NCI-H2107 treated with DMSO at 0.1 percent for 48 hours (cell line): ENCODE results near the gene RPS6KA2.
A peak's percentile ranks its signal among the peaks of the same experiment; 100 is the strongest.
"Not testable (repeated sequence)": the region's sequence is repeated elsewhere in the genome, so short reads cannot be mapped to it uniquely, and the experiment has no call there.

Source experiments
- DNase-seq: peaks from one replicate; lab custom pipeline; 2025; ENCODE audit not compliant: unreplicated experiment; lab: John Stamatoyannopoulos, UW

Gene RPS6KA2

DNA sequence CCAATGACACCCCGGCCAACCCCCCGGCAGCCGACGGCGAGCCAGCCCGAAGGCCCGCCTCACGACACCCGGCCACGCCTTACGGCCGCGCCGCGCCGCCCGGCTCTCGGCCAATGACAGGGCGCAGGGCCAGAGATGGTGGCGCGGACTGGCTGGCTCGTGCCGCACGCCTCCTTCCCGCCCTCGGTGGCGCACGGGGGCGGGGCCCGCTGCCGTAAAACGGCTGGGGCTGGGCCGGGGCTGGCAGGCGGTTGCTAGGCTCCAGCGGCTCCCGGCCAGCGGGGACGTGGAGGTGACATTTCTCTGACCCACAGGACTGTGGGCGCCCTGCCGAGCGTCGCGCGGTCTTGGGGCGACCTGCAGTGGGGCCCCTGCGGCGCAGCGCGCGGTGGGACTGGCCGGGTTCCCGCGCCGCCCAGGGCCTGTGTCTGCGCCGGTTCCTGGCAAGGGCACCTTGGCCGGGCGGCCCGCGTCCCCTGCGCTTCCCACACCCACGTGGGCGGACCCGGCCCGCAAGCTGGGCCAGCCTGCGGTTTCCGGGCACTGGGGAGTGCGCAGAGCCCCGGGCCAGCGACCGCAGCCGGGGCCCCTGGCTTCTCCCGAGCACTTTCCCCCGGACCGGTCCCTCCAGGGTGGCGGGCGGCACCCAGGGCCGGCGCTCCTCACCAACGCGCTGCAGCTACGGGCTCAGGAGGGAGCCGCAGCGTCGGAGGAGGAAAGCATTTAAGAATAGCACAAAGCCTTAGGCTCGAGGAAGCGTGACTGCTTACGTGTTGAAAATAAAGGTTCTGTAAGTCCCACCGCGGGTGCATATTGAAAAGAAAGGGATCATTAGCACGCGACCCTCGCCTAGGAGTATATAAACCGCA lies 243.9 kb downstream of the RPS6KA2 start, which contains the start of gene MPC1:
Gene MPC1 (minus strand): TSS at position 8 of the 869 bp plus-strand sequence. CDS start 64 bp downstream, outside the sequence.
- peak; percentile 70 for DNase-seq

DNA sequence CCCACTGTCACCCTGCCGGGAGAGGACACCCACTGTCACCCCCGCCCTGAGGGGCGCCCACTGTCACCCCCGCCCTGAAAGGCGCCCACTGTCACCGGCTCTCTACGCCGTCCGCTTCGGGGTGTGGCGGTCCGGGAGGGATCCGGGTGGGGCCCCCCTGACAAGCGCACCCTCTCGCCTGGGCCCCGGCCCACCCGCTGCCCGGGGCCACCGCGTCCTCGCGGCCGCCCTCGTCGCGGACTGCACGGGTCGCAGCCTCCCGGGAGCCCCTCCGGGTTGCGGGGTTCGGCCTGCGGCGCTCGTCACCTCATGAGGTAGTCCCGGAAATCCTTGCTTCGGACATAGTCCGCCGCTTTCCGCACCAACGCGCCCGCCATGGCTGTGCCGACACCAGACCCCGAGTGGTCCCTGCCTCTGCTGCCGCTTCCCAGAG lies 244.5 kb downstream of the RPS6KA2 start:
- DNase-seq: no peak

DNA sequence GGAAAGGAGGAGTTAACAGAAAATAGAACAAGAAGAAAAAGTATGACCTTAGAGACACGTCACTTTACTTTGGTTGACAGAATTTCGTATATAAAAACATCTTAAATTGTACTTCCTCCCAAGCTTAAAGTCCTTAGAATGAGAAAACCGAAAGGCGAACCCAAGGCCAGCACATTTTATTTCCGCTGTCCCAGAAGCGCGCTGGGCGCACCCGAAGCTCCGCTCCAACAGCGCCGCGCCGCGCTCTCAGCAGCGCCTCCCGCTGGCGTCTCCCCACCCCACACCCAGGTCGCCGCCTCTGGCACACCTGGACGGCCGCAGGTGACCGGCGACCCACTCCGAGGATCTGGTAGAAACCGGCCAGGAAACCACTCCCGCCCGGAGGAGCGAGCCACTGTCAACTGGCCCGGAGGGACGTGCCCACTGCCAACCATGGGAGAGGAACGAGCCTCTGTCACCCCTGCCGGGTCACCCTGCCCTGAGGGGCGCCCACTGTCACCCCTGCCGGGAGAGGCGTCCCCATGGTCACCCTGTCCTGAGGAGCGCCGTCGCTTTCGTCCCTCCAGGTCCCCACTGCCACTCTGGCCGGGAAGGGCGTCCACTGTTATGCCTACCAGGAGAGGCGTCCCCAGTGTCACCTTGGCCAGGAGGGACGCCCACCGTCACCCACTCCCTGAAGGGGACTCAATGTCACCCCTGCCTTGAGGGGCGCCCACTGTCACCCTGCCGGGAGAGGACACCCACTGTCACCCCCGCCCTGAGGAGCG lies 245.1 kb downstream of the RPS6KA2 start:
- DNase-seq: peak; percentile 51

DNA sequence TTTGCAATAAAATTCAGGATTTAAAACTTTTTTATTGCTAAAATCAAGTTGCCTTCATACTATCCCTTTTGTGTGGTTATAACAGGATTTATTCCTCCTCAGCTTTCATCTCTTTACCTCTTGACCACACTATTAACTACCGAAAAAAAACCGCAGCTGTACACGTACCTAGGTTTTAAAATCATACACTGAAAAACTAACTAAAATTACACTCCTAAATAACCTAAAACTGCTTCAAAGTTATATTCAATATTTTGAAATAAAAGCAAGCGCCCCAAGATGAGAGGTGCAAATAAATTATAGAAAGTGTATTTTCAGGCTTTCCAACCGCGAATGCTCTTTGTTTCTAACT lies 245.7 kb downstream of the RPS6KA2 start:
- DNase-seq: no peak

DNA sequence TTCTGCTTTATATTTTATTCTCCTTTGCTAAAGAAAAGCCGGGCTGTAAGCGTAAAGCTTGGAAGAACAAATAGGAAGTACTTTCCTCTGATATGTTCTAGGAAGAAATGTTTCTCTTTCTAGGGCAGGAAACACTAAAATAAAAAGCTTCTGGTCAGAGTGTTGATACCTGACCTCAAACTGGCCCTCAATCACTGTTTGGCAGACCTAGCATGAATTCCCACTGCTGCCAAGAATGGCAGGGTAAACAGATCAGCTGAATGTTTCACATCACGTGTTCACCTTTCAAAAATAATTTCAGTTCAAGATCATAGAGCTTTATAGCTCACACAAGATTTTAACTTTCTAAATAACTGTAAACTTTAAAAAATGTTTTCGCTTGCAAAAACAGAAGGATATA lies 247.3 kb downstream of the RPS6KA2 start:
- no peak for DNase-seq

DNA sequence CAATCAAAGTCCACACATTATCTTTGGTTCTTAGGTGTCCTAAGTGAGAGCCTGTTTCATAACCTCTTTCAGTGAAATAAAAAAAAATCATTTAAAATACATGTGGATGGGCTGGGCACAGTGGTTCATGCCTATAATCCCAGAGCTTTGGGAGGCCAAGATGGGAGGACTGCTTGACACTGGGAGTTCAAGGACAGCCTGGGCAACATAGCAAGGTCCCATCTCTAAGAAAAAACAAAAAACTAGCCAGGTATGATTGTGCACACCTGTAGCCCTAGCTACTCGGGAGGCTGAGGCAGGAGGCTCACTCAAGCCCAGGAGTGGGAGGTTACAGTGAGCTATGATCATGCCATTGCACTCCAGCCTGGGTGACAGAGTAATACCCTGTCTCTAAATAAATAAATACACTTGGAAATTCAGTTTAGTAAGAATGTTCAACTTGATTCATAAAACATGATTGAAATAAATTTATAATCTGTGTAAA lies 247.9 kb downstream of the RPS6KA2 start:
- no peak for DNase-seq

DNA sequence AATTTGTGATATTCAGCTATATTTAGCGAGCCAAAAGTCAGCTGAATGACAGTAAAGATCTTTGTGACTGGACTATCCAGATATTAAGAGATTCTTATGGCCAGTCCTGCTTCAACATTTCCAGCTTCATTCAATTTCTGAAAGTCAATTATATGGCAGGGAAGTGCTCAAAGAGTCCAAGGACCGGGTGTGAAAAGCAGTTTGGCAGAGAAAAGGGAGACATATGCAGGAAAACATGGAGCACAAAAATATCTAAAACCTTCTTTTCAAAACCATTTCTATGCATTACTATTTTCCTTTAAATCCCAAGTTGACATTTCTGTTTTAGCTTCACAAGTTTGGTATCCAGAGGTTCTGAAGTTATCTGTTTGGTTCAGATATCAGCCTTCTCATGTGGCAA lies 249.3 kb downstream of the RPS6KA2 start:
- DNase-seq: no peak

DNA sequence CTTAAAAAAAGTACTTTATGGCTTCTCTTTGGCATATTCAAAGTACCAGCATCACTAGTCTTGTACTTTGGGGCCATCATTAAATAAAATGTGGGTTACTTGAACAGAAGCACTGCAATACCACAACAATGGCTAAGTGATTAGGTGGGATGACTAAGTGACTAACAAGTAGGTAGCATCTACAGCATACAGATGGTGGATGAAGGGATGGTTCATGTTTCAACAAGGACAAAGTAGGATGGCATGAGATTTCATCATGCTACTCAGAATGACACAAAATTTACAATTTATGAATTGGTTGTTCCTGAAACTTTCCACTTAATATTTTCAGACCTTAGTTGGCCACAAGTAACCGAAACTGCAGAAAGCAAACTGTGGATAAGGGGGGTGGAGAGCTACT lies 252.0 kb downstream of the RPS6KA2 start:
- no peak for DNase-seq

DNA sequence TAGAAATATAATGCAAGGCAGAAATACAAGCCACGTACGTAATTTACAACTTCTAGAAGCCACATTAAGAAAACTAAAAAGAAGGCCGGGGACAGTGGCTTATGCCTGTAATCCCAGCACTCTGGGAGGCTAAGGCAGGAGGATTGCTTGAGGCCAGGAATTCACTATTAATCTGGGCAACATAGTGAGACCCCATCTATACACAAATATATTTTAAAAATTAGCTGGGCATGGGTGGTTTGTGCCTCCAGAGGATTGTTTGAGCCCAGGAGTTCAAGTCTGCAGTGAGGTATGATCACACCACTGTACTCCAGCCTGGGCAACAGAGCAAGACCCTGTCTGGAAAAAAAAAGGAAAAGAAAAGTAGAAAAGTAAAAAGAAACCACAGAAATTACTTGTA lies 256.6 kb downstream of the RPS6KA2 start:
- no peak for DNase-seq

DNA sequence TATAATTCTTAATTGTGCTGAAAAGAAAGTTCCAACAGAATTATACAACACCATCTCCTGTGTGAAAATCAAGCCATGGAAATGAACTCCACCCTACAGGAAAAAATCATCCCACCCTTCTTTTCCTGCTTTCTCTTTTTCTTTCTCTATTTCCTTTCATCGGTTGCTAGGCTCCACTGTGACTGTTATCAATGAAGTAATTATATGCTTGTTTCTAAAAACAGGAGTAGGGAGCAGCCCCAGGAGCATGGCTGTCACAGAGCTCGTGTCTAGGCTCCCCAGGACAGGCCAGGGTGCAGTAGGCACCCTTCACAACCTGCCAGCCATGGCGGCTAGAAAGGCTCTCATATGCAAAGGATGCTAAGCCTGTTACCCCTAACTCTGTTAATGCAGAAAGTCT lies 257.3 kb downstream of the RPS6KA2 start:
- DNase-seq: no peak

DNA sequence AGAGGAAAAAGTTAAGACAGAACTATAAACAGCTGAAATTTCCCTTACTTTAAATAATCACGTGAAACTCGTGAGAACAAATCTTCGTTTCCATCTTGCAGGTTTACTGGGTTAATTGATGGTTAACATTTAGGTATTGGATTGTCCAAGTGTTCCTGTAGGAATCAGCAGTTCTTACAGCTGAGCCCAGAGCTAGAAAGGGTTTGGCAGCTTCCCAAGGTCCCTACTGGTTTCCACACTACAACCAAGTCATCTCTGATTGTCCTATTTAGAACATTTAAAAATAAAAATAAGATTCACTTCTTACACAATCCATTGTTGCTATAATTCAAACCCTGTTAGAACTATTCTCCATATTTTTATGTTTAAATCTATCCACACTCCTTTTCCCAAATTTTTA lies 260.1 kb downstream of the RPS6KA2 start:
- DNase-seq: no peak

DNA sequence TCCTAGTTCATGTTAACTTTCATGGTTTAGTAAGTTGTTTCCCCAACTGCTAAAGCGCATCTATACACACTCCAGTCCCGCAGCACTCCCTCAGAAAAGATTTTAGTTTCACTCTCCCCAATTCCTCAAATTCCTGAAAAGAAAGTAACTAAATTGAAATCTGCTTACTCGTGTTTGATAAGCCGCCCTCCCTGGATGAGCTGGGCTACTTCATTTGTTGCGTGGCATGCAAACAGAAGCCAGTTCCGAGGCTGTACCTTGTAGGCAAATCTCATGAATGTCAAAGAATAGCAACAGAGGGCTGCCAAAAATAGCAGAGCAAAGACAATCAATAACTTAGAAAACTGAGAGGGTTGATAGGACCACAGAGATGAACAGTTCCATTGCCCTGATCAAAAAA lies 261.2 kb downstream of the RPS6KA2 start:
- no peak for DNase-seq

DNA sequence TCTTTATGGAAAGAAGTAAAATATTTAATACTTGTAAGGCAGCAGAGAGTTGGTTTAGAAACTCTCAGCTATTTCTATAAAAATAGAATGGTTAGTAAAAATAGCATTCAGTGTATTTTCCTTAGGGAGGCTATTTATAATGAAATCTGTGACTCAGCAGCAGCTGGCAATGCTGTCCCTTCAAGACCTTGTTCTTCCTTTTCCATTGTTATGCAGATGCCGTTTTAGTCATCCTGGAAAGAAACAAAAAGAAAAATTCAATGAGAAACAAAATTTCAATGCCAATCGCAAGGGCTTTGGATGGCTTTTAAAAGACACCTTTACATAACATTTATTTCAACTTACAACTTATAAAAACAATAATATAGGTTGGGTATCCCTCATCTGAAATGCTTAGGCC lies 261.8 kb downstream of the RPS6KA2 start:
- no peak for DNase-seq

DNA sequence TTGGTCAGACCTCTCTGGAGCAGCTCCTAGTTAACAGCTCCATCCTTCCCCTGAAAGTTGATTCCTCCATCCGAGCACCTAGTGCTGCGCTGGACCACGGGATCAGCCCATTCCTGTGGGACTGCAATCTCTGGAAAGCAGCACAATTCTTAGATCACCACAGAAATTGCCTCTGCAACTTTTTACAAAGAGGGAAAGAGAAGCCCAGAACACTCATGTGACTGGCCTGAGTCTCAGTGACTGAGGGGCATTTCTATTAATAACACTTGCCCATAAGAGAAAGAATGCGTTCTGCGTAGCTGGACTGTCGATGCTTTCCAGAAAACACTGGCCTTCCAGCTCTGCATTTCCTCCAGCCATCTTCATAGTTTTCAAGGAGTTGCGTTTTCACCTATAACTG lies 262.6 kb downstream of the RPS6KA2 start:
- DNase-seq: no peak

DNA sequence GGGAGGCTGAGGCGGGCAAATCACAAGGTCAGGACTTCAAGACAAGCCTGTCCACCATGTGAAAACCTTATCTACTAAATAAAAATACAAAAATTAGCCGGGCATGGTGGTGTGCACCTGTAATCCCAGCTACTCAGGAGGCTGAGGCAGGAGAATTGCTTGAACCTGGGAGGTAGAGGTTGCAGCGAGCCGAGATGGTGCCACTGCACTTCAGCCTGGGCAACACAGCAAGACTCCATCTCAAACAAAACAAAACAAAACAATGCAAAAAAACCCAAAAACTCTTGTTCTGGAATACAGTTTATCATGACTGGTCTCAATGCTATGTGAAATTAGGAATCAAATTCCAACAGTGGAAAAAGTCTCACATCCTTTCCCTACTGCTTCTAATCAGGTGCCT lies 264.6 kb downstream of the RPS6KA2 start:
- DNase-seq: not testable (repeated sequence)

DNA sequence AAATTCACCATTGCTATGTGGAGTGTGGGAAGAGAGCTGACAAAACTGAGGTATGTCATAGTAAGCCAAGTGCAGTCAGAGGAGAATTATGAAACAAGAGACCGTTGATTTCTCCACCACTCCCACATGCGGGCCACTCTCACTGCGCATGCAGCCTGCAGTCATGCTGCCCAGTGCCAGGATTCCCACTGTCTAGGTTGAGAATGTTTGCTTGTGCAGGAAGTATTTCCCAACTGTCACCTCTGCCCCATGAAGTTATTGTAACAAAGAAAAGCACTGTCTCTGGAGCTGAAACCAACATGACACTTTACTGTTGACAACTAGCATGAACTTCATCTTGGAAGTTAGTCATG lies 266.0 kb downstream of the RPS6KA2 start:
- DNase-seq: no peak

DNA sequence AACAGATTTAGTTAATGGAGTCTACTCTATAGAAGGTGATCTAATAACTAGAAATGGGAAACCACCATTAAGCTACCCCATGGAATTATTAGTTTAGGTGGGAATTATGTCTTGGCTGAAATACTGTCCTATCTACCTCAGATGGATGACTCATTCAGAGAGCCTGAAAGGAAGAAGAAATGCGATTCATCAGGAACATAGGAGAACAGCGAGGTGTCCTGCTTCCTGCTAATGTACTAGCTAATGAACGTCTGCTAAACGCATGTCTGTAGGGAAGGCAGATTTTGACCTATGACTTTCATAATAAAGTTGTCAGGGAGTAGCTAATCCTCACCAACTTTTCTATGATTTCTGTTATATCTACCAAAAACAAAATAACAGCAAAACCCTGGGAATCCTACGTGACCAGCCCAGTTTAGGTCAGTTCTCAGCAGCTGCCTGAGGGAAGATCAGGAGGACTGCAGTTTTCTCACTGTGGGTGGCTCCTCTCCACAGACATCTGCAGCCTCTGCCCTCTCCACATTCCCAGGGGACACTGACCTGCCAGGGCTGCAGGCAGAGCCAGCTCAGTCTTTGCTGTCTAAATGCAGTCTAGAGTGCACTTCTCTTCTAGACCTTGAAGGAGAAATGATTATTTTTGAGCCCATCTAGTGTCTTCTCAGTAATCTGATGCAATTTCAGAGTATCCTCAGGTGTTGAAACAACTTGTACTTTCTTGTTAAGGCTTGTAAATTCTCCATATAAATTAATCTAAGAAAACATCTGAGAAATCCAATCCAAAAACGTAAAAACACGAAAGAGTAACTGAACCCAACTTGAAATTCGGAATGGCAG lies 266.6 kb downstream of the RPS6KA2 start:
- no peak for DNase-seq
